ENCODE data around the gene INAVA.
"Not testable (repeated sequence)": the region's sequence is repeated elsewhere in the genome, so short reads cannot be mapped to it uniquely, and the experiment has no call there.

Gene INAVA

GRCh38 chr1:200954434-200954833 is 59.7 kb downstream of the INAVA start:
- TF ChIP-seq CTCF (IDR thresholded peaks at IDR 0.05; ENCODE audit: control insufficient read depth, extremely low read depth, insufficient read depth) = no peak
- no peak overlapping the region for H3K4me3 ChIP-seq (ENCODE audit: low read depth, low read length)
- DNase-seq (ENCODE audit: low read depth) = no peak

- TF ChIP-seq CTCF (IDR thresholded peaks at IDR 0.05; ENCODE audit: control insufficient read depth, extremely low read depth, insufficient read depth) = no peak
- no peak for DNase-seq (ENCODE audit: low read depth)
- no peak overlapping the region for H3K4me3 ChIP-seq (ENCODE audit: low read depth, low read length)
Measured at GRCh38 chr1:200958597-200958996, 63.9 kb downstream of the INAVA start.

GRCh38 chr1:200959411-200959921 is 64.8 kb downstream of the INAVA start:
- no peak overlapping the region for H3K4me3 ChIP-seq (ENCODE audit: low read depth, low read length)
- DNase-seq (ENCODE audit: low read depth) = no peak
- TF ChIP-seq CTCF (IDR thresholded peaks at IDR 0.05; ENCODE audit: control insufficient read depth, extremely low read depth, insufficient read depth) = no peak

GRCh38 chr1:200960236-200960947 is 65.7 kb downstream of the INAVA start:
- no peak overlapping the region for H3K4me3 ChIP-seq (ENCODE audit: low read depth, low read length)
- DNase-seq (ENCODE audit: low read depth) = no peak
- no peak for TF ChIP-seq CTCF (IDR thresholded peaks at IDR 0.05; ENCODE audit: control insufficient read depth, extremely low read depth, insufficient read depth)

GRCh38 chr1:200960948-200961340 is 66.2 kb downstream of the INAVA start:
- H3K4me3 ChIP-seq (ENCODE audit: low read depth, low read length) = no peak overlapping the region
- no peak for DNase-seq (ENCODE audit: low read depth)
- TF ChIP-seq CTCF (IDR thresholded peaks at IDR 0.05; ENCODE audit: control insufficient read depth, extremely low read depth, insufficient read depth) = no peak

GRCh38 chr1:200962151-200962550 is 67.5 kb downstream of the INAVA start:
- not testable (repeated sequence) for H3K4me3 ChIP-seq (ENCODE audit: low read depth, low read length); DNase-seq (ENCODE audit: low read depth)

- no peak overlapping the region for H3K4me3 ChIP-seq (ENCODE audit: low read depth, low read length)
- no peak for DNase-seq (ENCODE audit: low read depth)
- TF ChIP-seq CTCF (IDR thresholded peaks at IDR 0.05; ENCODE audit: control insufficient read depth, extremely low read depth, insufficient read depth) = no peak
Measured at GRCh38 chr1:200962631-200963030, 67.9 kb downstream of the INAVA start.
